ENCODE results near the gene MAN1C1.

Gene MAN1C1

DNA sequence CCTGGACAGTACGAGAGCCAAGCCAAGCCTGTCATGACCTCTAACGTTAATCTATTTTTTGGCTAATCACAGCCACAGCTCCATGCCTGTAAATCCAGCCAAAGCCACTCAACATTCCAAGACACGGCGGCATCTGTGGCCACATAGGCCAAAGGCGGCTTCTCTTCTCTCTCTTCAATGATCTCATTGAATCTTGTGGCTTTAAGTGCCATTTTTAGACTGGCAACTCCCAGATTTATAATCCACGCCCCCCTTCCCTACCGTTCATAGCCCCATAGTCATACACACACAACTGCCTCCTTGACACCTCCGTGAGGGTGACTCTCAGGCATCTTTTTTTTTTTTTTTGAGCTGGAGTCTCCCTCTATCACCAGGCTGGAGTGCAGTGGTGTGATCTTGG, 177.7 kb downstream of the MAN1C1 start:
- no peak for DNase-seq (ENCODE audit: extremely low read depth, insufficient read length)
- Histone ChIP-seq H3K36me3 (ENCODE audit: control insufficient read depth, insufficient read depth, low read length) (no peaks in the 10 kb centered on the region), H3K4me3 (replicated peaks; ENCODE audit: low read depth, low read length) (no peak overlapping the region), H3K27me3 (replicated peaks; ENCODE audit: control insufficient read depth, insufficient read depth, low read length) (no peaks in the 10 kb centered on the region; the same call in 1 of the 2 replicates)
- TF ChIP-seq, protein P1, sequence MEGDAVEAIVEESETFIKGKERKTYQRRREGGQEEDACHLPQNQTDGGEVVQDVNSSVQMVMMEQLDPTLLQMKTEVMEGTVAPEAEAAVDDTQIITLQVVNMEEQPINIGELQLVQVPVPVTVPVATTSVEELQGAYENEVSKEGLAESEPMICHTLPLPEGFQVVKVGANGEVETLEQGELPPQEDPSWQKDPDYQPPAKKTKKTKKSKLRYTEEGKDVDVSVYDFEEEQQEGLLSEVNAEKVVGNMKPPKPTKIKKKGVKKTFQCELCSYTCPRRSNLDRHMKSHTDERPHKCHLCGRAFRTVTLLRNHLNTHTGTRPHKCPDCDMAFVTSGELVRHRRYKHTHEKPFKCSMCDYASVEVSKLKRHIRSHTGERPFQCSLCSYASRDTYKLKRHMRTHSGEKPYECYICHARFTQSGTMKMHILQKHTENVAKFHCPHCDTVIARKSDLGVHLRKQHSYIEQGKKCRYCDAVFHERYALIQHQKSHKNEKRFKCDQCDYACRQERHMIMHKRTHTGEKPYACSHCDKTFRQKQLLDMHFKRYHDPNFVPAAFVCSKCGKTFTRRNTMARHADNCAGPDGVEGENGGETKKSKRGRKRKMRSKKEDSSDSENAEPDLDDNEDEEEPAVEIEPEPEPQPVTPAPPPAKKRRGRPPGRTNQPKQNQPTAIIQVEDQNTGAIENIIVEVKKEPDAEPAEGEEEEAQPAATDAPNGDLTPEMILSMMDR (IDR thresholded peaks at IDR 0.05; ENCODE audit: insufficient read depth, low read length, poor library complexity, severe bottlenecking): no peak

DNA sequence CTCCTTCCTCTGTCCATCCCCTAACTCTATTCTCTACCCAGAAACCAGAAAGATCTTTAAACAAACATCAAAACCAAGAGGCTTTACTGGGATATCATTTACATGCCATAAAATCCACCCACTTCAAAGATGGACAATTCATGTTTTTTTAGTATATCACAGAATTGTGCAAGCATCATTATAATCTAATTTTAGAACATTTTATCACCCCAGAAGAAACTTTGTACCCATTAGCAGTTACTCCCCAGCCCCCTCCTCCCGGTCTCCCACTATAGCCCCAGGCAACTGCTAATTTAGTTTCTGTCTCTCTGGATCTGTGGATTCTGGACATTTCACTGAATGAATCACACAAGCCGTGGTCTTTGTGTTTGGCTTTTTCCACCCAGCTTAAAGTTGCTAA, 178.6 kb downstream of the MAN1C1 start:
- TF ChIP-seq, protein P1 (IDR thresholded peaks at IDR 0.05; ENCODE audit: insufficient read depth, low read length, poor library complexity, severe bottlenecking): no peak
- no peak for DNase-seq (ENCODE audit: extremely low read depth, insufficient read length)
- no peaks in the 10 kb centered on the region for H3K36me3 ChIP-seq (ENCODE audit: control insufficient read depth, insufficient read depth, low read length)
- H3K4me3 ChIP-seq (replicated peaks; ENCODE audit: low read depth, low read length): no peak overlapping the region
- H3K27me3 ChIP-seq (replicated peaks; ENCODE audit: control insufficient read depth, insufficient read depth, low read length): peaks cover 1% of the 10 kb centered on the region; the same call in 1 of the 2 replicates

DNA sequence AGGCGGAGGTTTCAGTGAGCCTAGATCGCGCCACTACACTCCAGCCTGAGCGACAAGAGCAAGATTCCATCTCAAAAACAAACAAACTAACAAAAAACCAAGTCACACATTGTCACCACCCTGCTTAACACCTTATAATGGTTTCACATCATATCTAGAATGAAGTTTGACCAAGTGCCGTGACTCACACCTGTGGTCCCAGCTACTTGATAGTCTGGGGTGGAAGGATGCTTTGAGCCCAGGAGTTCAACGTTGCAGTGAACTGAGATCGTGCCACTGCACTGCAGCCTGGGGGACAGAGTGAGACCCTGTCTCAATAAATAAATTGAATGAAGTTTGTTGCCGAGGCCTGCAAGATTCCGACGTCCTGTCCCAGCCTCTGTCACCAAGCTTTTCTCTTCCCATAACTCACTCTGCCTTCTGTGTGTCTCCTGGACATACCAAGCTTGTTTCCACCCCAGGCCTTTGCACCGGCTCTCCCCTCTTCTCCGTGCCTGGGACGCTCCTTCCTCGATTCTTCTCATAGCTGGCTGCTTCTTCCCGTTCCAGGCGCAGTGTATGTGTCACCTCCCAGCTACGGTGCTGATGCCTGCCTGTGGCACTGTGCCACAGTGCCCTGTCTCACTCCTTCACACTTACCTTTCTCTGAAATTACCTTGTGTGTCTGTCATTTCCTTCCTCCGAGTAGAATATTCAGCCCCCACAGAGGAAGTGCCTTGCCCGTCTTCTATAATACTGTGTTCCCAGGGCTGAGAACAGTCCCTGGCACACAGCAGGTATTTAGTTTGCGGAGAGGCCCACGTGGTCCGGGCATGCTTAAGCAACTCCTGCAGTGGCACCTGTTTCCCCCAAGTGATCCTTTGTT, 179.6 kb downstream of the MAN1C1 start:
- H3K36me3 ChIP-seq (ENCODE audit: control insufficient read depth, insufficient read depth, low read length): no peaks in the 10 kb centered on the region
- H3K4me3 ChIP-seq (replicated peaks; ENCODE audit: low read depth, low read length): no peak overlapping the region
- peaks cover 3% of the 10 kb centered on the region for H3K27me3 ChIP-seq (replicated peaks; ENCODE audit: control insufficient read depth, insufficient read depth, low read length)
- DNase-seq (ENCODE audit: extremely low read depth, insufficient read length): no peak
- TF ChIP-seq, protein P1 (IDR thresholded peaks at IDR 0.05; ENCODE audit: insufficient read depth, low read length, poor library complexity, severe bottlenecking): no peak

DNA sequence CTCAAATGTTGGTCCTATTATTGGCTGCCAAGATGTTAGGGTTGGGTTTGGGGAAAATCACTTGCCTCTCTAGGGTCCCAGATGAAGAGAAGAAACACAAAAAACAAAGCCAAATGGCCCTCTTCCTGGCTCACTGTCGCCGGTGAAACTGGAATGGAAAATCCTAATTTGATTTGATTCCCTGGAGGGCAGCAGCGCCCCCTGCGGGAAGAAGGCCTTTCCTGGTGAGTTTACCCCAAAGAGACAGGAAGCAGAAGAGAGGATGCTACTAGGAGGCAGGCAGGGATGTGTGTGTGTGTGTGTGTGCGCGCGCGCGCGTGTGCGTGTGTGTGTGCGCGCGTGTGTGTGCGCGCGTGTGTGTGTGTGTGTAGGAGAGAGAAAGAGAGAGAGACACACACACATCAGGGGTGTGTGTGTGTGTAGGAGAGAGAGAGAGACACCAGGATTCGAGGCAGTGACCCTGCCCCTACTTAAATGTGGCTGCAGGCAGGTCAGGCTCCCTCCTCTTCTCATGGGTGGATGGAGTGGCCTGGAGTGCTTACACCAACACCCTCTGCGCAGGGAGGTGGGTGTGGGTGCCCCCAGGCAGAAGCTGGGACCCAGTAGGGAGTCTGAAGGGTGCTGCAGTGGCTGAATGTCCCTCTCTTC, 180.3 kb downstream of the MAN1C1 start:
- Histone ChIP-seq H3K36me3 (ENCODE audit: control insufficient read depth, insufficient read depth, low read length) (no peaks in the 10 kb centered on the region), H3K4me3 (replicated peaks; ENCODE audit: low read depth, low read length) (no peak overlapping the region), H3K27me3 (replicated peaks; ENCODE audit: control insufficient read depth, insufficient read depth, low read length) (peaks cover 3% of the 10 kb centered on the region)
- TF ChIP-seq, protein P1 (IDR thresholded peaks at IDR 0.05; ENCODE audit: insufficient read depth, low read length, poor library complexity, severe bottlenecking): peak; percentile 77
- DNase-seq (ENCODE audit: extremely low read depth, insufficient read length): no peak

DNA sequence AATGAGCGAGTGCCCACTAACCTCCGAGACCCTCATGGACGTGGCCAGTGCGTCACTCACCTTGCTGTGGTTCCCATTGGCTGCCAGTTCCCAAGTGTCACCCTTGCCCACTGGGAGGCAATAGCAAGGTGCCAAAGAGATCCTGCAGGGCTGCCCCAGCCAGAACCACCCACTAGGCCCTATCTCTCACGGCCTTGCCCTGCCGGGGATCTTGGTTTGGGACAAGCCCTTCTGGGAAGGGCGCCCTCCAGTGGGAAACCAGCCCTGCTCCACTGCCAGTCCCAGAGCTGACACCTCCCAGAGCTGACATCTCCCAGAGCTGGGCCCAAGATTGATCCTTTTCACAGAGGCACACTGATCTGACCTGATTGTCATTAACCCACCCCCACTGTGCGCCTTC, 181.3 kb downstream of the MAN1C1 start:
- DNase-seq (ENCODE audit: extremely low read depth, insufficient read length): no peak
- TF ChIP-seq, protein P1 (IDR thresholded peaks at IDR 0.05; ENCODE audit: insufficient read depth, low read length, poor library complexity, severe bottlenecking): peak; percentile 51
- H3K4me3 ChIP-seq (replicated peaks; ENCODE audit: low read depth, low read length): no peak overlapping the region
- H3K36me3 ChIP-seq (ENCODE audit: control insufficient read depth, insufficient read depth, low read length): no peaks in the 10 kb centered on the region
- peaks cover 3% of the 10 kb centered on the region for H3K27me3 ChIP-seq (replicated peaks; ENCODE audit: control insufficient read depth, insufficient read depth, low read length)

Measured in GM06990 (cell line).